Measurements from ENCODE around the gene RAB36.

RAB36 gene

DNA sequence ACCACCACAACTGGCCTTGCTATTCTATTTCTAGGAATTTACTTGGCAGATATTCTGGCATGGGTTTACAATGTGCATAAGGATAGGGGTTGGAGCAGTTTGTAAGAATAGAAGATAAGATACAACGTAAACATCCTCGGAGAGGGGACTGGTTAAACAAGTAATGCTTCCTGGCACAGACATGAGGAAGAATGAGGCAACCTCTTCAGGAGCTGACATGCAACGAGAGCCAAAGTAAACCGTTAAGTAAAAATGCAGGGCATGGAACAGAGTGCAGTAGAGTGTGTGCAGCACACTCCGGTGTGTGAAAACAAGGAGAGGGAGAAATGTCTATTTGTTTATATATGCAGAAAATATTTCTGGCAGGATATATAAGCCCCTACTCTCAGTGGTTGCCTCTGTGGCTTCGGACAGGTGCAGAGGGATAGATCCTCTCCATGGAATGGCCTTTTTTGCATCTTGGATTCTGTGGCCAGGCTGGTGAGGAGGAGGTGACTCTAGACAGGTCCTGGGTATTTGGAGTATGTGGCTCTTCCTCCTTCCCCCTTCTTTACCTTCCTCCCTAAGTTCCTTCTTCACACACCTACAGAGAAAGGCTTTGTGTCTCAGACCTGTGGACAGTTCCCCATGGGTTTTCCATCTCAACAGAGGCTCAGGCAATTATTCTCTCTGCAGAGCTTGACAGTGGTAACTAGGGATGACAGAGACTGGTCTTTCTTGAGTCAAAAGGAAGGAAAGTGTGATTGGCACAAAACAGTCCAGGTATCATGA, 2.5 kb downstream of the RAB36 start:
- TF ChIP-seq SIN3A (IDR thresholded peaks at IDR 0.05; ENCODE audit: borderline replicate concordance, insufficient read depth, low read length) = no peak
- TF ChIP-seq, protein P1, sequence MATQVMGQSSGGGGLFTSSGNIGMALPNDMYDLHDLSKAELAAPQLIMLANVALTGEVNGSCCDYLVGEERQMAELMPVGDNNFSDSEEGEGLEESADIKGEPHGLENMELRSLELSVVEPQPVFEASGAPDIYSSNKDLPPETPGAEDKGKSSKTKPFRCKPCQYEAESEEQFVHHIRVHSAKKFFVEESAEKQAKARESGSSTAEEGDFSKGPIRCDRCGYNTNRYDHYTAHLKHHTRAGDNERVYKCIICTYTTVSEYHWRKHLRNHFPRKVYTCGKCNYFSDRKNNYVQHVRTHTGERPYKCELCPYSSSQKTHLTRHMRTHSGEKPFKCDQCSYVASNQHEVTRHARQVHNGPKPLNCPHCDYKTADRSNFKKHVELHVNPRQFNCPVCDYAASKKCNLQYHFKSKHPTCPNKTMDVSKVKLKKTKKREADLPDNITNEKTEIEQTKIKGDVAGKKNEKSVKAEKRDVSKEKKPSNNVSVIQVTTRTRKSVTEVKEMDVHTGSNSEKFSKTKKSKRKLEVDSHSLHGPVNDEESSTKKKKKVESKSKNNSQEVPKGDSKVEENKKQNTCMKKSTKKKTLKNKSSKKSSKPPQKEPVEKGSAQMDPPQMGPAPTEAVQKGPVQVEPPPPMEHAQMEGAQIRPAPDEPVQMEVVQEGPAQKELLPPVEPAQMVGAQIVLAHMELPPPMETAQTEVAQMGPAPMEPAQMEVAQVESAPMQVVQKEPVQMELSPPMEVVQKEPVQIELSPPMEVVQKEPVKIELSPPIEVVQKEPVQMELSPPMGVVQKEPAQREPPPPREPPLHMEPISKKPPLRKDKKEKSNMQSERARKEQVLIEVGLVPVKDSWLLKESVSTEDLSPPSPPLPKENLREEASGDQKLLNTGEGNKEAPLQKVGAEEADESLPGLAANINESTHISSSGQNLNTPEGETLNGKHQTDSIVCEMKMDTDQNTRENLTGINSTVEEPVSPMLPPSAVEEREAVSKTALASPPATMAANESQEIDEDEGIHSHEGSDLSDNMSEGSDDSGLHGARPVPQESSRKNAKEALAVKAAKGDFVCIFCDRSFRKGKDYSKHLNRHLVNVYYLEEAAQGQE (IDR thresholded peaks at IDR 0.05; ENCODE audit: insufficient read depth in 1 of 2, low read depth in 2 of 2, low read length in 2 of 2) = no peak
- TF ChIP-seq POLR2AphosphoS5 (IDR thresholded peaks at IDR 0.05; ENCODE audit: low read depth, low read length) = no peak
- no peak for TF ChIP-seq TAF1 (IDR thresholded peaks at IDR 0.05; ENCODE audit: borderline replicate concordance, insufficient read depth, low read length)

DNA sequence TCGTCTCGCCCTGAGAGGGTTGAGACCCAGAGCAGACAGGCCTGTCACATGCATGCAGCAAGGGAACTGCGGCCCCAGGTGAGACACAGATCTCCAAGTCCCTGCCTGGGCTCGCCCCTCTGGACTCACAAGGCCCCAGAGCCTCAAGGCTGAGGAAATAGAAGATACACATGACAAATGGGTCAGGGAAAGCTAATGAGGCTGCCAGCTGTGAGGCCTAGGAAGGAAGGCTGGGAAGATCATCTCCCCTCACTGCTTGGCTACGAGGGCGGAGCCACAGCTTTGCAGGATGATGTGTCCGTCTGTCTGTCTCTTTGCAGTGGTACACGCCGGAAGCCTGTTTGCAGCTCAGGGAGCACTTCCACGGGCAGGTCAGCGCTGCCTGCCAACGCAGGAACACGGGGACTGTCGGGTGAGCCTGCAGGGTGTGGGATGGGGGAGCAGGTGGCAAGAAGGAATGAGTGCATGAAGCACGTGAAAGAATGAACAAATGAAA, 4.5 kb downstream of the RAB36 start:
- no peak for TF ChIP-seq SIN3A (IDR thresholded peaks at IDR 0.05; ENCODE audit: borderline replicate concordance, insufficient read depth, low read length)
- TF ChIP-seq FOXP2 (optimal IDR thresholded peaks at IDR 0.05; ENCODE audit: borderline replicate concordance, extremely low read depth, extremely low read length, insufficient read depth) = peak; percentile 82
- TF ChIP-seq, protein P1 (IDR thresholded peaks at IDR 0.05; ENCODE audit: insufficient read depth in 1 of 2, low read depth in 2 of 2, low read length in 2 of 2) = no peak

DNA sequence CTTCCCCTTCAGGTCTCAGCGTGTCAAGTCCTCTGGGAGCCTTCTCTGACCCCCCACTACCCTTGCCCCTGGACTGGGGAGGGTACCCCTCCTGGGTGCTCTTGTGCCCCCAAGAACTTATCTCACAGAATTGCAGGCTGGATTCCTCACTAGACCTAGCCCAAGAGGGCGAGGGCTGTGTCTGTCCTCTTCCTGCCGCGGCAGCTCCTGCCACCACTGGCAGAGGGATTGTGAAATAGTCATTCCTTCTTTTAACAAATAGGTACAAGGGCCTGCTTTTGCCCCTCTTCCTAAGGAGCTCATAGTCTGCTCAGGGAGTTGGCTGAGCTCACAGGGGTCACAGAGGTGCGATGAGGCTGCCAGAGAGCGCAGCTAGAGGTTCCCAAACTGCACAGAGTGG, 5.5 kb downstream of the RAB36 start:
- no peak for TF ChIP-seq SIN3A (IDR thresholded peaks at IDR 0.05; ENCODE audit: borderline replicate concordance, insufficient read depth, low read length)

DNA sequence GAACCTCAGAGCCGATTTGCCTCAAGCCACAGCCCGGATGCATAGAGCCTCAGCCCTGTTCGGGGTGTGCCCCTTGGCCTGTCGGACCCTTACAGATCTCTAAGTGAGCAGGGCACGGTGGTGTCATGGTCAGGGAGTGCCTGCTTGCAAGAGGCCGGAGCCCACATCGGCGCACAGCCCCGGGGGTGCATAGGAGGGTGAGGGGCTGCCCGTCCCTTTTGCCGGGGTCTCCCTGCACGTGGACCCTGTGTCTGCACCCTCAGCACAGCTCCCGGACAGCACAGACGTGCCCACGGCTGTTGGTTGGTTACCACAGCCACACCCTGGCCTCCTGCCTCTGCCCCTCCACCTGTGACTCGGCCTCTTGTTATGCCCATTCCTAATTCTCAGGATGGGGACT, 6.5 kb downstream of the RAB36 start:
- TF ChIP-seq FOXP2 (optimal IDR thresholded peaks at IDR 0.05; ENCODE audit: borderline replicate concordance, extremely low read depth, extremely low read length, insufficient read depth) = no peak
- TF ChIP-seq, protein P1 (IDR thresholded peaks at IDR 0.05; ENCODE audit: insufficient read depth in 1 of 2, low read depth in 2 of 2, low read length in 2 of 2) = no peak
- TF ChIP-seq POLR2AphosphoS5 (IDR thresholded peaks at IDR 0.05; ENCODE audit: low read depth, low read length) = no peak
- no peak for TF ChIP-seq SIN3A (IDR thresholded peaks at IDR 0.05; ENCODE audit: borderline replicate concordance, insufficient read depth, low read length)

DNA sequence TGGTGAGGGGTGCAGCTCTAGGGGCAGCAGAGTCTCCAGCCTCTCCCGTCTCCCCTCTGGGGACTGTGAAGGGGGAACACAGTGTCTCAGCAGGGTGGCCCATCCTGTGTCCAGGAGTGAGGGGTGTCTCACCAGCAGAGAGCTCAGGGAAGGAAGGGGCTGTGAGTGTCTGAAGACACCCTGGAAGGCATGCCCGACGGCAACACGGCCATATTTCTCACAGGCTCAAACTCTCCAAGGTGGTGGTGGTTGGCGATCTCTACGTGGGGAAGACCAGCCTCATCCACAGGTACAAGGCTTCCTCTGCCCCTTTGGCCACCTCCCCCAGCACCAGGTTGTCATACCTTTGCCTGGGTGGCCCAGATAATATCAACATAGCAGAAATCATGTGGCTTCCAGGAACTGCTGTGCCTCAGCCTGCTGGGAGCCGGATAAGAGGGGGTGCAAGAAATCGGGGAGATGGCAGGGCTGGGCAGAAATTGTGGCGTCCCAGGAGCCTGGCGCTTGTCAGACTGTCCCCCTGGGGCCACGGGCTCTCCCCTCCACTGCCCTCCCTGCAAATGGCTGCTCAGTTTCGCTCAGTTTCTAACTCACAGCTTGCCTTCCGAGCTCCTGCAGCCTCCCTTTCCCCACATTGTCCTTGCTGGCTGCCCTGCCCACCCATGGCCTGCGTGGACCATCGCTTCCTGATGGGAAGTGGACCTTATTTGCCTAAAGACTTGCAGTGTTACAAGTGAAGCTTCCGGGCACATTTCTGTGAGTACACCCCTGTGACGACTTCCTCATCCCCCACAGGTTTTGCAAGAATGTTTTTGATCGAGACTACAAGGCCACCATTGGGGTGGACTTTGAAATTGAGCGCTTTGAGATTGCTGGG, 7.2 kb downstream of the RAB36 start:
- no peak for TF ChIP-seq FOXP2 (optimal IDR thresholded peaks at IDR 0.05; ENCODE audit: borderline replicate concordance, extremely low read depth, extremely low read length, insufficient read depth)
- TF ChIP-seq SIN3A (IDR thresholded peaks at IDR 0.05; ENCODE audit: borderline replicate concordance, insufficient read depth, low read length) = no peak
- no peak for TF ChIP-seq TAF1 (IDR thresholded peaks at IDR 0.05; ENCODE audit: borderline replicate concordance, insufficient read depth, low read length)
- TF ChIP-seq, protein P1 (IDR thresholded peaks at IDR 0.05; ENCODE audit: insufficient read depth in 1 of 2, low read depth in 2 of 2, low read length in 2 of 2) = no peak
- TF ChIP-seq POLR2AphosphoS5 (IDR thresholded peaks at IDR 0.05; ENCODE audit: low read depth, low read length) = no peak

Data from PFSK-1 (cell line).